ENCODE data around the gene DIAPH3. TPM values are rescaled to one million over a fixed set of nuclear protein-coding genes. Genes with fewer than 3 reads are reported as not detected.

Gene DIAPH3
- total RNA-seq, 2 donors from 2014 or later = 0.27 to 2.4 TPM

GRCh38 chr13:59801107-59801880 is 362.4 kb downstream of the DIAPH3 start:
- no peak overlapping the region for H3K27ac ChIP-seq
- no peaks in the 10 kb centered on the region for H3K9me3 ChIP-seq
- intact Hi-C loops (cut with DNase I) = no loop called here
- no peaks in the 10 kb centered on the region for H3K27me3 ChIP-seq (replicated peaks; ENCODE audit: insufficient read depth)
- no peaks in the 10 kb centered on the region for H3K36me3 ChIP-seq
- DNase-seq (ENCODE audit: low spot score) = no peak
- no peak for TF ChIP-seq CTCF (IDR thresholded peaks at IDR 0.05)
- no peak overlapping the region for H3K4me3 ChIP-seq
- no peaks in the 10 kb centered on the region for H3K4me1 ChIP-seq (replicated peaks)

- DNase-seq (ENCODE audit: low spot score) = no peak
- no peaks in the 10 kb centered on the region for H3K27me3 ChIP-seq (replicated peaks; ENCODE audit: insufficient read depth)
- no peaks in the 10 kb centered on the region for H3K9me3 ChIP-seq
- no peak overlapping the region for H3K4me3 ChIP-seq
- no peaks in the 10 kb centered on the region for H3K4me1 ChIP-seq (replicated peaks)
- intact Hi-C loops (cut with DNase I) = no loop called here
- no peak overlapping the region for H3K27ac ChIP-seq
- TF ChIP-seq CTCF (IDR thresholded peaks at IDR 0.05) (no peak), POLR2AphosphoS5 (IDR thresholded peaks at IDR 0.05) (no peak), POLR2A (IDR thresholded peaks at IDR 0.05) (no peak)
- no peaks in the 10 kb centered on the region for H3K36me3 ChIP-seq
- WGBS = 94% methylated on average over 2 of the region's 2 CpGs
These were observed 370.6 kb downstream of the DIAPH3 start for GRCh38 chr13:59793107-59793506.

- intact Hi-C loops (cut with DNase I) = no loop called here
- H3K4me3 ChIP-seq = no peak overlapping the region
- DNase-seq (ENCODE audit: low spot score) = no peak
- no peaks in the 10 kb centered on the region for H3K9me3 ChIP-seq
- H3K36me3 ChIP-seq = no peaks in the 10 kb centered on the region
- no peaks in the 10 kb centered on the region for H3K4me1 ChIP-seq (replicated peaks)
- no peak overlapping the region for H3K27ac ChIP-seq
- 19% methylated on average over 2 of the region's 2 CpGs for WGBS
- TF ChIP-seq CTCF (IDR thresholded peaks at IDR 0.05) (no peak), POLR2A (IDR thresholded peaks at IDR 0.05) (no peak), POLR2AphosphoS5 (IDR thresholded peaks at IDR 0.05) (no peak)
- no peaks in the 10 kb centered on the region for H3K27me3 ChIP-seq (replicated peaks; ENCODE audit: insufficient read depth)
These were observed 373.1 kb downstream of the DIAPH3 start for GRCh38 chr13:59790626-59791025.

- no peak overlapping the region for H3K4me3 ChIP-seq
- DNase-seq (ENCODE audit: low spot score) = no peak
- no peak overlapping the region for H3K27ac ChIP-seq
- 70% methylated on average over 6 of the region's 6 CpGs for WGBS
- H3K27me3 ChIP-seq (replicated peaks; ENCODE audit: insufficient read depth) = no peaks in the 10 kb centered on the region
- no peaks in the 10 kb centered on the region for H3K4me1 ChIP-seq (replicated peaks)
- TF ChIP-seq POLR2AphosphoS5 (IDR thresholded peaks at IDR 0.05) (no peak), CTCF (IDR thresholded peaks at IDR 0.05) (no peak), POLR2A (IDR thresholded peaks at IDR 0.05) (no peak)
- H3K9me3 ChIP-seq = no peaks in the 10 kb centered on the region
- H3K36me3 ChIP-seq = no peaks in the 10 kb centered on the region
- intact Hi-C loops (cut with DNase I) = no loop called here
These were observed 374.2 kb downstream of the DIAPH3 start for GRCh38 chr13:59789558-59789957.

GRCh38 chr13:59787679-59788078 is 376.0 kb downstream of the DIAPH3 start:
- no peaks in the 10 kb centered on the region for H3K9me3 ChIP-seq
- no peak for DNase-seq (ENCODE audit: low spot score)
- no peaks in the 10 kb centered on the region for H3K27me3 ChIP-seq (replicated peaks; ENCODE audit: insufficient read depth)
- H3K36me3 ChIP-seq = no peaks in the 10 kb centered on the region
- intact Hi-C loops (cut with DNase I) = no loop called here
- H3K4me3 ChIP-seq = no peak overlapping the region
- H3K27ac ChIP-seq = no peak overlapping the region
- H3K4me1 ChIP-seq (replicated peaks) = no peaks in the 10 kb centered on the region
- no peak for TF ChIP-seq CTCF (IDR thresholded peaks at IDR 0.05)
- TF ChIP-seq POLR2A (IDR thresholded peaks at IDR 0.05) = no peak
- no peak for TF ChIP-seq POLR2AphosphoS5 (IDR thresholded peaks at IDR 0.05)

All from prostate gland (tissue), 2 donors.